Ecto neural progenitor cell (in vitro differentiated cells): Measurements from ENCODE around the gene RNF212B.
"Not testable (repeated sequence)": the region's sequence is repeated elsewhere in the genome, so short reads cannot be mapped to it uniquely, and the experiment has no call there.

Experiments
- DNase-seq: peaks from one replicate; pipeline ENCODE4 v3.0.0-alpha.2; 2018; ENCODE audit warnings: low spot score

Gene RNF212B, protein sequence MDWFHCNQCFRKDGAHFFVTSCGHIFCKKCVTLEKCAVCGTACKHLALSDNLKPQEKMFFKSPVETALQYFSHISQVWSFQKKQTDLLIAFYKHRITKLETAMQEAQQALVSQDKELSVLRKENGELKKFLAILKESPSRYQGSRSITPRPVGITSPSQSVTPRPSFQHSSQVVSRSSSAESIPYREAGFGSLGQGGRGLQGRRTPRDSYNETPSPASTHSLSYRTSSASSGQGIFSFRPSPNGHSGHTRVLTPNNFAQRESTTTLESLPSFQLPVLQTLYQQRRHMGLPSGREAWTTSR

DNA sequence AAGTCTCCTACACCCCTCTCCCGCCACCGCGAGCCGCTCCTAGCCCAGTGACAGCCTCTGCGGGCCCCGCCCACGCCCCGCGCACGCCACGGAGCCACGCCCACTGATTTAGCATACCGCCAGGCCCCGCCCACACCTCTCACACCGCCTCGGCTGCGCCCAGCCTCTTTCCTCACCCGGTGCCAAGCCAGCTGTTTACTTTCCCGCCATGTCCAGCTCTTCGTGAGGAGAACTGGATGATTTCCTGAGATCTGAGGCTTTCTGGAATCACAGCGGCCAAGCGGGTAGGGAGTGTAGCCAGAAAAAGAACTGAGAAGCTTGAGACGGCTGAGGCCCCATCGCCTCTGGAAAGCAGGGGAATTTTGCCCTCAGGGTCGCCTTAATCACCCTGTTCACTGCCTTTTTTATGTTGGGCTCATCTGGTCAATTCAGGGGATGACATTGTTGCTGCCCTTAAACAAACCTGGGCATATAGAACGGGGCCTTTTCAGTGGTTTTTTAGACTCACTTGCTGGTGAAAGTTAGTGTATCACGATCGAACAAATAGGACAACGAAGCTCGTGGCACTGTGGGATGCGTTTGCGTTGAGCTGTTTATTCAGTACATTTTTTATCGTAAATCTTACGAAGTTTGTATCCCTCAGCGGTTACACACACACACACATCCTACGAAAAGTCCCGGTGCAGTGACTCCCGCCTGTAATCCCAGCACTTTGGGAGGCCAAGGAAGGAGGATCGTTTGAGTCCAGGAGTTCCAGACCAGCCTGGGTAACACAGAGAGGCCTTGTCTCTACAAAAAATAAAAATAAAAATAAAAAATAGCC is at the start of gene RNF212B:
TSS of gene RNF212B (plus strand) at position 165 of the 823 bp plus-strand sequence. CDS start 2,410 bp downstream, outside the sequence.
- peak; percentile 93 for DNase-seq

DNA sequence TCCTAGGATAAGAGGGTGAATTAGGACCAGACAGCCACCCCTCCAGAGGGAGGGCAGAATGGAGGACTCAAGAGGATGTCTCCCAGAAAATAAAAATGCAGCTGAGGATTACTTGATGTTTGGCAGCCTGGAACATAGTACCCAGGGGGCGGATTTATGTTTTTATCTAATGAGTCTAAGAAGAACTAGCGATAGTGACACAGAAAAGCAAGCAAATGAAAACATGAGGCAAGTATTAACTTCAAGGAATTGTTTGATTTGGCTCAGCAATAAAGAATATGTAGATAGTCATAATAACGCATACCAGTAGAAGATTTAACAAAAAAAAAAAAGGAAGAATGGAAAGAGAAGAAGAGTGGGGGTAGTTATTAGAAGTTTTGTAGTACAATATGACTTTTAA is 44.3 kb upstream of the RNF212B start:
- no peak for DNase-seq

DNA sequence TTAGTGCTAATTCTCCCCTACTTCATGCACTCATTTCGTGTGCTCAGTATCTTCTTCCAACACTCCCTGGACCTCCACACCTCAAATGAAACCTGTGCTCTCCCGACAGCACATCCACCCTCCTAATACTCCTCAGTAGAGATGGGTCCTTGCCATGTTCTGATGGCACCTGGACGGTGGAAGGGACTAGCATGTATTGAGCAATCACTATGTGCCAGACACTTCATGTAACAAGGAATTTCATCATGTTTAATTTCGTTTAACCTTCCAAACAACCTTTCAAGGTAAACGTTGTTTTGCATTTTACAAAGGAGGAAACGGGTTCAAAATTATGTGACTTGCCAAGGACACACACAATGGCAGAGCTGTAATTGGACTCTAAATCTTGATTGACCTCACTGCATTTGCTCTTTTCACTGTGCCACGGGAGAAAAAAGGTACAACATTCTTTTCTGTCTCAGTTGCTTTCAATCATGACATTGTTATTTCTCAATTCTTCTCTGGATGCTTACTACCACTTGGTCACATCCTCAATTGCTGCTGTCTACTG is 42.1 kb upstream of the RNF212B start:
- no peak for DNase-seq

DNA sequence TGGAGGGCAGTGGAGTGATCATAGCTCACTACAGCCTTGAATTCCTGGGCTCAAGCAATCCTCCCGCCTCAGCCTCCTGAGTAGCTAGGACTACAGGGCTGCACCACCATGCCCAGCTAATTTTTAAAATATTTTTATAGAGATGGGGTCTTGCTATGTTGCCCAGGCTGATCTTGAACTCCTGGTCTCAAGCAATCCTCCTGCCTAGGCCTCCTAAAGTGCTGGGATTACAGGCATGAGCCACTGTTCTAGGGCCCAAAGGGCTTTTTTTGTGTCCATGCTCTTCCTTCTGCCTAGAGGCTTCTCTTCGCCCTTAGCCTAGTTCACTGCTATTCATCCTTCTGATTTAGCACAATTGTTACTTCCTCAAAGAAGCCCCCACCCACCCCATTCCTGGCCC is 41.2 kb upstream of the RNF212B start:
- not testable (repeated sequence) for DNase-seq

DNA sequence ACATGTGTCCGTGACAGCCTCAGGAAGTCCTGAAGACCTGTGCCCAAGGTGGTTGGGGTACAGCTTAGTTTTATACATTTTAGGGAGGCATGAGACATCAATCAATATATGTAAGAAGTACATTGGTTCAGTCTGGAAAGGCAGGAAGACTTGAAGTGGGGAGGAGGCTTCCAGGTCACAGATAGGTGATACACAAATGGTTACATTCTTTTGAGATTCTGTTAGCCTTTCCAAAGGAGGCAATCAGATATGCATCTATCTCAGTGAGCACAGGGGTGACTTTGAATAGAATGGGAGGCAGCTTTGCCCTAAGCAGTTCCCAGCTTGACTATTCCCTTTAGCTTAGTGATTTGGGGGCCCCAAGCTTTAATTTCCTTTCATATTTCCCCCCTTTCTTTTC is 38.6 kb upstream of the RNF212B start:
- DNase-seq = not testable (repeated sequence)

DNA sequence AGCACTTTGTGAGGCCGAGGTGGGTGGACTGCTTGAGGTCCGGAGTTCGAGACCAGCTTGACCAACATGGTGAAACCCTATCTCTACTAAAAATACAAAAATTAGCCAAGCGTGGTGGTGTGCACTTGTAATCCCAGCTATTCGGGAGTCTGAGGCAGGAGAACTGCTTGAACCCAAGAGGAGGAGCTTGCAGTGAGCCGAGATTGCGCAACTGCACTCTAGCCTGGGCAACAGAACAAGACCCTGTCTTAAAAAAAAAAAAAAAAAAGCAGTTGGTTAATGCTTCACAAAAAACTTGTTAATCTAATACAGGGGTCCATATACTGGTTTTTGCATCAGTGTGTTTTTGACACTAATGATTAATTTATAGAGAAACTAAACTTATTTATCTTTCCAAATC is 35.7 kb upstream of the RNF212B start:
- DNase-seq = no peak

DNA sequence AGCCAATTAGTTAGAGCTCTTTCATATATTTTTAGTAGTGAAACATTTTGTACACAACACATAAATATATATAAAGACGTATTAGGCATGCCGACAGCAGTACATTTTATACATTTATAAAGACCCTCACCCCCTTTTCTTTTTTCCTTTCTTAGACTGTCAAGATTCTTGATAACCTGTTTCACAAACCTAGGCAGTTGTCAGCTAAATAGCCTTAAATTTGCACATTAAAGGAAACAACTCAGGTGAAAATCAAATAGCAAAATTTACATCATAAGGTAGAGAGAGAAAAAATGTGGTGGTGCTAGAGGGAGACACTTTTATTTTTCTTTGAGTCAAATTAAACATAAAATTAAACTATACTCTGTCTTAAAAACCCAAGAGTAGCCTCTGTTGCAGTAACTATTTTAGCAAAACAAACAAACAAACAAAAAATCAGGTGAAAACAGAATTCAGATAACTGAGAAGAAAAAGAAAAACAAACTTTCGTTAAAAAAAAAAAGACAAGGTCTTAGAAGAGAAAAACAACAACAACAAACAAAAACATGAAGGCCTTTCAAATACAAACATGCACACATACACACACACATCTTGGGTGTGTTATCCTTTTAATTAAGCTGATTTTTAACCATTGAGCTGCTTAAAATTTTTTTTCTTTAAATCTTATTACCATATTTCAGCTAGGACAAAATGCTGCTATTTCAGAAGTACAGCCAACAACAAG is 31.2 kb upstream of the RNF212B start:
- DNase-seq = no peak

DNA sequence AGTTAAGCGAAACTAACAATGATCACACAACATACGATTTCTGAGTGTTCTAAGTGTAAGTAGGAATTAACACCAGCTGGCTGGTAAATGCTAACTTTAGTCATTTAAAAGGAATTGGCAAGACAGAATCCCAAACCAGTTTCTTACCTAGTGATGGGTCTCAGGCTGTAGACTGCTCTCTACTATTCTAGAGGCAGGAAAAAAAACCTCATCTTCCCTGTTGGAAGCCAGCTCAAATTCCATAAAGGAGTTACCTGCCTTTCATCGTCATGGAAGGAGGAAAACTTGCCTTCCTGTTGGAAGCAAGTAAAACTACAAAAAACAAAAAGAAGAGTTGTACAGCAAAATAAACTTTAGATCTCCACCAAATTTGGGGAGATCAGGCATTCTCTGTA is 30.6 kb upstream of the RNF212B start:
- DNase-seq = no peak

DNA sequence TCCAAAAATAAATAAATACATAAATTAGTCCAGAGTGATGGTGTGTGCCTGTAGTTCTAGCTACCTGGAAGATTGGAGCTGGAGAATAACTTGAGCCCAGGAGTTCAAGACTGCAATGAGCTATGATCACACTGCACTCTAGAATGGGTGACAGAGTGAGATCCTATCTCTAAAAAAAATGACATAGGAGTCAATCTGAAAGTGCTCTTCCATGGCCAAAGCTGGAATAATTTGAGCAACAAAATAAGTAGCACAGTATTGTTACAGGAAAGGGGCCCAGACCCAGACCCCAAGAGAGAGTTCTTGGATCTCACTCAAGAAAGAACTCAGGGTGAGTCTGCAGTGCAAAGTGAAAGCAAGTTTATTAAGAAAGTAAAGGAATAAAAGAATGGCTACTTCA is 29.4 kb upstream of the RNF212B start:
- DNase-seq = no peak

DNA sequence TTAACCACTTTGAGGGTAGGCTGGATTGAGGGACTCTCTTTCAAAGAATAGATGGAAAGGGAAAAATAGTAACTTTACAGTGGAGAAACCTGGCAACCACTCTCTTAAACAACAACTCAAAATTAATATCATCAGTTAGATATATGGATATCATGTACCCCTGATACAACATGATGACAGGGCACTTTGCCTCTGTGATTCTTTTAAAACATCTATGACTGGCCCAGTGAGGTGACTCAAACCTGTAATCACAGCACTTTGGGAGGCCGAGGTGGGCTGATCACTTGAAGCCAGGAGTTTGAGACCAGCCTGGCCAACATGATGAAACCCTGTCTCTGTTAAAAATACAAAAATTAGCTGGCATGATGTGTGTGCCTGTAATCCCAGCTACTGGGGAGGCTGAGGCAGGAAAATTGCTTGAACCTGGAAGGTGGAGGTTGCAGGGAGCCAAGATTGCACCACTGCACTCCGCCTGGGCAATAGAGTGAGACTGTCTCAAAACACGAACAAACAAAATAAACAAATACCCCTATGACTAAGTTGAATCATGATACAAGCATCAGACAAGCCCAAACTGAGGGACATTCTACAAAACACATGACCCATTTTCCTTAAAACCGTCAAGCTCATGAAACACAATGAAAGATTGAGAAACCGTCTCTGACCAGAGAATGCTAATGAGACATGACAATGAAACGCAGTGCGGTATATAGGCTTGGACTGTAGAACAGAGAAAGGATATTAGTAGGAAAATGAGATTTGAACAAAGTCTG is 27.9 kb upstream of the RNF212B start:
- no peak for DNase-seq

DNA sequence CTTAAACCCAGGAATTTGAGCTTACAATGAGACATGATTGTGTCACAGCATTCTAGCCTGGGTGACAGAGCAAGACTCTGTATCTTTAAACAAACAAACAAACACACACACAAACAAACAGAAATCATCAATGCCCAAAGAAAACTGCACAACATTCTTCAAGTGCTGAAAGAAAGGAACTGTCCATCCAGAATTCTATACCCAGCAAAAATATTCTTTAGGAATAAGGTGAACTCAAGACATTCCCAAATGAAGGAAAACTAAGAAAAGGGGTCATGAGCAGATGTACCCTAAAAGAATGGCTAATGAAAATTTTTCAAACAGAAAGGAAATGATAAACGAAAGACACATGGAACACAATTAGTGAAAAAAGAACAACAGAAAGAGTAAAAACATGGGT is 22.3 kb upstream of the RNF212B start:
- no peak for DNase-seq

DNA sequence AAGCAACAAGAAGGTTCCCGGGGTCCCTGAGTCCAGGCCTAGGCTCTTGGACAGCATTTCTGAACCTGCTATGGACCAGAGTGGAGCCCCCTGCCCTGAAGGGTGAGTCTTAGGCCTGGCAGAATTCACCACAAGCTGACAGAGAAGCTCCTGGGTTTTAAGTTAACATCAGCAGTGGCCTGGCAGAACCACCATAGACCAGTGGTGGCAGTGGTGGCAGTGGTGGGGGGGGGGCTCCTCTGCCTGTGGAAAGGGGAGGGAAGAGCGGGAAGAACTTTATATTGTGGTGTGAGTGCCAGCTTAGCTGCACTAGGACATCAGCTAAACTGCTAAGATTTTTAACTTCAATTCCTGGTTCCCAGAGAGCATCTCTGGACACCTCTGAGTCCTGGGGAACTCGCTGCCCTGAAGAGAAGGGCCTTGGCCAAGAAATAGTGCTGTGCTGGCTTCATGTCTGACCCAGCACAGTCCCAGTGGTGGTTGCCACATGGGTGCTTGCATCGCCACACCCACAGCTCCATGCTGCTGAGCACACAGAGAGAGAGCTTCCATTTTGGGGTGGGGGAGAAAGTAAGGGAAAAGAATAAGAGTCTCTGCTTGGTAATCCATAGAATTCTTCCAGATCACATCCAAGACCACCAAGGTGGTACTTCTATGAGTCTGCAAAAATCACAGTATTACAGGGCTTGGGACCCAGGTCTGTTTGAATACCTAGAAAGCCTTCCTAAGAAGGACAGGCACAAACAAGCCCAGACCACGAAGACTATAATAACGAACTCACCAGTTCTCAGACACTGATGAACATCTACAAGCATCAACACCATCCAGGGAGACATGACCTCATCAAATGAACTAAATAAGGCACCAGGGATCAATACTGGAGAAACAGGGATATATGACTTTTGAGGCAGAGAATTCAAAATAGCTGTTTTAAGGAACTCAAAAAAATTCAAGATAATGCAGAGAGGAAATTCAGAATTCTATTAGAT is 20.4 kb upstream of the RNF212B start:
- DNase-seq = no peak

DNA sequence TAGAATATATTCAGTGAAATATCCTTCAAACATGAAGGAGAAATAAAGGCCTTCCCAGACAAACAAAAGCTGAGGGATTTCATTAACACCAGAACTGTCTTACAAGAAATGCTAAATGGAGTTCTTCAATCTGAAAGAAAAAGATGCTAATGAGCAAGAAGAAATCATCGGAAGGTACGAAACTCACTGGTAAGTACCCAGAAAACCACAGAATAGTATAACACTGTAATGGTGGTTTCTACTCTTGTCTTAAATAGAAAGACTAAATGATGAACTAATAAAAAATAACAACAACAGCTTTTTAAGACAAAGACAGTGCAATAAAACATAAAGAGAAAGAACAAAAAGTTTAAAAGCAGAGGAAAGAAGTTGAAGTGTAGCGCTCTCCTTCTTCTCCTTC is 18.7 kb upstream of the RNF212B start:
- DNase-seq = no peak

DNA sequence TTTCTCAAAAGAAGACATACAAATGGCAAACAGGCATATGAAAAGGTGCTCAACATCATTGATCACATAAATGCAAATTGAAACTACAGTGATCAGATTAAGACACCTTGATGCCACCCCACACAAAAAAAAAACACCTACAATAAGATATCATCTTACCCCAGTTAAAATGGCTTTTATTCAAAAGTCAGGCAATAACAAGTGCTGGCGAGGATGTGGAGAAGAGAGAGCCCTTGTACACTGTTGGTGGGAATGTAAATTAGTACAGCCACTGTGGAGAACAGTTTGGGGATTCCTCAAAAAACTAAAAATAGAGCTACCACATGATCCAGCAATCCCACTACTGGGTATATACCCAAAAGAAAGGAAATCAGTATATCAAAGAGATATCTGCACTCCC is 12.8 kb upstream of the RNF212B start:
- DNase-seq = not testable (repeated sequence)

DNA sequence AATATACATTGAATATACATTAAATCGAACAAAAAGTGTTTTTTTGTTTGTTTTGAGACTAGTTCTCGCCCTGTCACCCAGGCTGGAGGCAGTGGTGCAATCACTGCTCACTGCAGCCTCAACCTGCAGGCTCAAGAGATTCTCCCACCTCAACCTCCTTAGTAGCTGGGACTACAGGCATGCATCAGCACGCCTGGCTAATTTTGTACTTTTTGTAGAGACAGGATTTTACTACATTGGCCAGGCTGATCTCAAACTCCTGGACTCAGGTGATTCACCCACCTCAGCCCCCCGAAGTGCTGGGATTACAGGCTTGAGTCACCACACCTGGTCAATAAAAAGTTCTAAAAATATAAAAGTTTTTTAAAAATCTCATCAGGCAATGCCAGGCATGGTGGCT is 10.2 kb upstream of the RNF212B start:
- DNase-seq = no peak

DNA sequence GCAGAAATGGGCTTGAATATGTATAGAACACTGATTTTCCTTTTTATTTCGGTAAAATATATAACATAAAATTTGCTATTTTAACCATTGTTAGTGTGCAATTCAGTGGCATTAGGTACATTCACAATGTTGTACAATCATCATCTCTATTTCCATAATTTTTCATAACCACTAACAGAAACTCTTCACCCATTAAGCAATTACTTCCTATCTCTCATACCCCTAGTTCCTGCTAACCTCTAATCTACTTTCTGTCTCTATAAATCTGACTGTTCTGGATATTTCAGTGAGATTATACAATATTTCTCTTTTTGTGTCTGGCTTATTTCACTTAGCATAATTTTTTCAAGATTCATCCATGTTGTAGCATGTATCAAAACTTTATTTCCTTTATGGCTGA is 8.9 kb upstream of the RNF212B start:
- DNase-seq = no peak

DNA sequence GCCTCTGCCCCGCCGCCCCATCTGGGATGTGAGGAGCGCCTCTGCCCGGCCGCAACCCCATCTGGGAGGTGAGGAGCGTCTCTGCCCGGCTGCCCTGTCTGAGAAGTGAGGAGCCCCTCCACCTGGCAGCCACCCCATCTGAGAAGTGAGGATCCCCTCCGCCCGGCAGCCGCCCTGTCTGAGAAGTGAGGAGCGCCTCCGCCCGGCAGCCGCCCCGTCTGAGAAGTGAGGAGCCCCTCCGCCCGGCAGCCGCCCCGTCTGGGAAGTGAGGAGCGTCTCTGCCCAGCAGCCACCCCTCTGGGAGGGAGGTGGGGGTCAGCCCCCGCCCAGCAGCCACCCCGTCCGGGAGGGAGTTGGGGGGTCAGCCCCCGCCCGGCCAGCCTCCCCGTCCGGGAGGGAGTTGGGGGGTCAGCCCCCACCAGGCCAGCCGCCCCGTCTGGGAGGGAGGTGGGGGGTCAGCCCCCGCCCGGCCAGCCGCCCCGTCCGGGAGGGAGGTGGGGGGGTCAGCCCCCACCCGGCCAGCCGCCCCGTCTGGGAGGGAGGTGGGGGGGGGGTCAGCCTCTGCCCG is 5.4 kb upstream of the RNF212B start:
- not testable (repeated sequence) for DNase-seq

DNA sequence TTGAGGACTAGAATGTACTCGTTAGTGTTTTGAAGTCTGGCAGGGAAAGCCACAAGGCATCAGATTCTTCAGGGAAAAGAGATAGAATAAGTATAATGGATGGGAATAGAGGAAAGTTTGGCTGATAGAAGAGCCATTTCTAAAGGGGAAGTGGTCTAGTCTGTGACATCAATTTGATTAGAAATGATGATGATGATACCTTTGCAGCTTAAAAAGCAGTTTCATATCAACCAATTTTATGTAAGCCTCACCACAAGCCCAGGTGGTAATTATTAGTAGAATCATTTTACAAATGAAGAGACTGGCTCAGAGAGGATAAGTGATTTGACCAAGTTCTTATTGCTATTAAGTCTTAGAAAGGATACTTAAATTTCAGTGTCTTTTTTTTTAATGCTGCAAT is 2.9 kb downstream of the RNF212B start:
- no peak for DNase-seq

DNA sequence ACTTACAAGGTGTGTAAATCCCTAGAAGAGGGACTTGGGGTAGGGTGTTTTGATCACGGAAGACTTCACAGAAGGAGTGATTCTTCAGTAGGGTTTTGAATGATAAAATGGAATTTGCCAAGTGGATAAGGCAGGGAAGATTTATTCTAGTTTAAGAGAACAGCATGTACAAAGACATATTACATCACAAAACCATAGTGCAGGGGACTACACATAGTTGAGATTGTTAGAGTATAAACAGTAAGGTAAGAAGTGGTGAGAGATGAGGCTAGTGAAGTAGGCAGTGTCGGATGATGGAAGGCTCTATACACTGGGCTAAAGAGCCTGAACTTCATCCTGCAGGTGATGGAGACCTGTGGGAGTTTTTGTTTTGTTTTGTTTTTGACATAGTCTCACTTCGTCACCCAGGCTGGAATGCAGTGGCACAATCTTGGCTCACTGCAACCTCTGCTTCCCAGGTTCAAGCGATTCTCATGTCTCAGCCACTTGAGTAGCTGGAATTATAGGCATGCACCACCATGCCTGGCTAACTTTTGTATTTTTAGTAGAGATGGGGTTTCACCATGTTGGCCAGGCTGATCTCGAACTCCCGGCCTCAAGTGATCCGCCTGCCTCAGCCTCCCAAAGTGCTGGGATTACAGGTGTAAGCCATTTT is 3.5 kb downstream of the RNF212B start:
- DNase-seq = not testable (repeated sequence)

DNA sequence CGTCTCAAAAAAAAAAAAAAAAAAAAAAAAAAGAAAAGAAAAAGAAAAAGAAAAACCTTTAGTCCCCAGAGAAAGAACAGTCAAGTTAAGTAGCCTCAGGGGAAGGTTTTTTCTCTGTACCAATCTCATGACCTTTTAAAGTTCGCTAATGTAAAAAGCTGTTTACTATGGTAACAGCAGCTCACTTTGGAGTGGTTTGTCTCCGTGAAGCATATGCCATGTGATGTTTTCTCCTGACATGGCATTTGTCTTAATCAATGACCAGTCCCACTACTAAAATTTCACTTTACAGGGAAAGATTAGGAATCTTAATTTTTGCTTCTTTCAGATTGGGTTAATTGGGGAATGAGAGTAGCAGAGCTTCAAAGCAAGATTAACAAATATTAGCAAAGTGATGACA is 4.3 kb downstream of the RNF212B start:
- no peak for DNase-seq
